KBM-7 (cell line): ENCODE measurements around the gene C17orf114.
A peak's percentile ranks its signal among the peaks of the same experiment; 100 is the strongest.
"Not testable (repeated sequence)": the region's sequence is repeated elsewhere in the genome, so short reads cannot be mapped to it uniquely, and the experiment has no call there.

Experiments
- DNase-seq: peaks from one replicate; pipeline ENCODE4 v3.0.0-alpha.2; 2015
- in situ Hi-C: fragments of 300-500 bp; cut with MboI; formaldehyde crosslinking; loops from 2 replicates; pipeline ENCODE4 v1.14.3; 2020; ENCODE audit warnings: low sequenced_read_pairs, low pct_unique_long_range_greater_than_20kb, mixed read lengths

Gene C17orf114

DNA sequence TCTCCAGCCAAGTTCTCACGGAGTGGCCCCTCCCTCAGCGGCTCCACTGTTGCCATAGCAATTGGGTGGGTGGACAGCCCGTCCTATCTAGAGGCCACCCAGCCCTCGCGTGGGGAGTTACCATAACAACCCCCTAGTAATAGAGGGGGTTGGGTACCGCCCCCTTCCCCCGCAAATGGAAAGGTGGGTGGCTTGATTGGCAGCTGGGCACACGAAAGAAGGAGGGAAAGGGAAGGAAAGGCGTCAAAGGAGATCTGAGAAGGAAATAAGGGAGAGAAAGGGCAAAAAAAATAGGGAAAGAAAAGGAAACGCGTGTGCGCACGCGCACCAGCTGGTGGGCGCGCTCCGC, 30.7 kb upstream of the C17orf114 start:
- in situ Hi-C loops, DNase-seq: not testable (repeated sequence)

DNA sequence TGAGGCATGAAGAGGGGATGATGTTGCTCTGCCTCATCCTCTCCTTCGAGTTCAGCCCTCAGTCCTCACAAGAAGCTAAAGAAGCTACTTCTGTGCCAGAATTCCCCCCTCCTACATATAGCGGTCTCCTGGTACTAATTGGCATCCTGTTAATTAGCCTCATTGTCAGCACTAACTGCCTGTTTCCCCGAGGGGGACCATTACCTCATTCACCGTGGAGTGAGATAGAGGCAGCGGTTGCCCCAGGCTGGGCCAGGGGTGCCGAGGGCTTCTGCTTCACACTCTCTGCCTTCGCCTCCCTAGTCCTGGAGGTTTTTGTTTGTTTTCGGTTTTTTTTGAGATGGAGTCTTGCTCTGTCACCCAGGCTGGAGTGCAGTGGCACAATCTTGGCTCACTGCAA, 25.3 kb upstream of the C17orf114 start:
- no peak for DNase-seq
- in situ Hi-C loops = no loop called here

DNA sequence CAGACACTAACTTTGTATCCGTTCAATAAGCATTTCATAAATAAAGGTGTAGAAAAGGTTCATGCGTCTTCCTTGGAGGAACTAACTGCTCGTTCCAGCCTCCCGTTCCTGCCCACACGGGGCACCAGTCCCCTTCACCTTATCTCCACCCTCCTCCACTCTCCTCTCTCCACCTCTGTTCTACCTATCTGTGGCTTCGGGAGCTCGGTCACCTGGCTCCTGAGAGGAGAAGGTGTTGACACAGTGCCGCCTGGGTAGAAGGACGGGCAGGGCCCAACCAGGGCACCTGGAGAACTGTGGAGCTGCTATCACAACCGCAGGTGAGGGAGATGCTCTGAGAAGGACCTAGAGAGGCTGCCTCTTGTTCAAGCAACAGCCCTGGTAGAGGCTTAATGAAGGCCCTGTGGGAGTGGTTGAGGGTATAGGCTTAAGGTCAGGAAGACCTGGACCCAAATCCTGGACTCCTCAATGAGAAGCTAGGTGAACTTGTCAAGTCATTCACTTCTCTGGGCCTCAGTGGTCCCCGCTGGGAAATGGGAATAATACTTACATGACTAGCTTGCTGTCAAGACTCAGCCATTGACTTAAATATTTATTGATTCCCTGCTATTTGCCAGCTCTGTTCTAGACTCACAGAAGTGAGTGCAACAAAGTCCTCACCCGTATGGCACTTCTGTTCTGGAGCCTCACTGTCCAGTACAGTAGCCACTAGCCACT, 21.4 kb upstream of the C17orf114 start:
- in situ Hi-C loops = no loop called here
- DNase-seq = no peak

DNA sequence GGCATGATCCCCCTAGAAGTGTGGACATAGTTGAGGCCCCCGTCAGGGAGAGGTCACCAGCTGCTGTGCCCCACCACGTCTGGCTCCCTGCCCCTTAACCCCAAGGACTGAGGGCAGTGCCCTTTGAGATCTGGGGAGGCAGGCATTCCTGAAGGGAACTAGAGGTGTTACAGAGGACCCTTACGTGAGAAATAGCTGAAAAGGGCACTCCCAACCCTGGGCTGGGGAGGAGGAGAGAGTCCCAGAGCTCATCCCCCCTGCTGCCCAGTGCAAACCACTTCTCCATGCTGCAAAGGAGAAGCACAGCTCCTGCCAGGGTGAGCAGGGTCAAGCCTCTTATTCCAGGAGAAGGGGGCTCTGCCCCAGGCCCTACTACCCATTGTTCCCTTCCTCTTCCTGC, 20.7 kb upstream of the C17orf114 start:
- no peak for DNase-seq
- in situ Hi-C loops = no loop called here

DNA sequence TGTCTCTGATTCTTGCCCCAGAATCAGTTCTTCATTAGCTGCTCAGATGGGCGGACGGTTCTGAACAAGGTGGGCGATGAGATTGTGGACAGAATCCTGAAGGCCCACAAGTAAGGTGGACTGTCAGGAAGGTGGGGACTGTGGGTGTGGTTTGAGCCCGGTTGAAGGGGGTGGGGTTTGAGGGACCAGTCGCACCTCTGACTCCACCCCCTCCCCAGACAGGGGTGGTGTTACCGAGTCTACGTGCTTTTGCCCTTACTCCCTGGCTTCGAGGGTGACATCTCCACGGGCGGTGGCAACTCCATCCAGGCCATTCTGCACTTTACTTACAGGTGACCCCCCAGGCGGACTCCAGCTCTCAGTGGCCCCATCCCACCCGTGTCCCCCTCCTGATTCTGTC, 16.1 kb upstream of the C17orf114 start:
- in situ Hi-C loops = no loop called here

DNA sequence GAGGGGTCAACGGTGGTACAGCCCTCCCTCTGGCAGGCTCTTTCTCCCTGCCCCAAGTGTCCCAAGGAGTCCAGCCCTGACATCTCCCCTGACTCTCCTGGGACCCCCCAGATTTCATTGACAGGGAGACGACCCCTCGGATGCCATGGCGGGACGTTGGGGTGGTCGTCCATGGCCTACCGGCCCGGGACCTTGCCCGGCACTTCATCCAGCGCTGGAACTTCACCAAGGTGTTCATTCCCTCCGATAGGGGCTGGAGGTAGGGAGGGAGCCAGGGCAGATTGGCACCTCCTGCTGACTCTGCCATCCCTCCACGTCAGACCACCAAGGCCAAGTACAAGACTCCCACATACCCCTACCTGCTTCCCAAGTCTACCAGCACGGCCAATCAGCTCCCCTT, 14.7 kb upstream of the C17orf114 start:
- DNase-seq = no peak
- in situ Hi-C loops = no loop called here

More for the DNA sequence above, 16.1 kb upstream of the C17orf114 start:
- DNase-seq = no peak

DNA sequence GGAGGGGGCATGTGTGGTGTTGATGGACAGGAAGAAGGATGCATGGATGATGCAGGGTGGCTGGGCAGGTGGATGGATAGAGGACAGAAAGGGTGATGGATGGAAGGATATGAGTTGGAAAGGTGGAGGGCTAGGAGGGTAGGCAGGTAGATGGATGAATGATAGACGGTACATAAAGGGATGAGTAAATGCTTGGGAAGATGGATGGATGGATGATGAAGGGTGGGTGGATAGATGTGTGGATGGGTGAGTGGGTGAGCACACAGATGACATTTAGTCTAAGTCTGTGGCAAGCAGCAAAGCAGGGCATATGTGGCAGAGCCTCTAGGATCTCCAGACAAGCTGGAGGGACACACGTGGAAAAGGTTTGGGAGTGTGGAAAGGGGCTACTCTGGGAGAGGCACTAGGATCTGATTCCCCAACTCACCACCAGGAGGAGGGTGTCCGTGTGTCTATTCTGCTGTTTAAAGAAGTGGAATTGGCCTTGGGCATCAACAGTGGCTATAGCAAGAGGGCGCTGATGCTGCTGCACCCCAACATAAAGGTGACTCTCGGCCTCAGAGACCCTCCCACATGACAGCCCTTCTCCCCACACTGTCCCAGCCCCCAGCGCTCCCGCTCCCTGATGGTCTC, 13.0 kb upstream of the C17orf114 start:
- in situ Hi-C loops = no loop called here
- DNase-seq = no peak

DNA sequence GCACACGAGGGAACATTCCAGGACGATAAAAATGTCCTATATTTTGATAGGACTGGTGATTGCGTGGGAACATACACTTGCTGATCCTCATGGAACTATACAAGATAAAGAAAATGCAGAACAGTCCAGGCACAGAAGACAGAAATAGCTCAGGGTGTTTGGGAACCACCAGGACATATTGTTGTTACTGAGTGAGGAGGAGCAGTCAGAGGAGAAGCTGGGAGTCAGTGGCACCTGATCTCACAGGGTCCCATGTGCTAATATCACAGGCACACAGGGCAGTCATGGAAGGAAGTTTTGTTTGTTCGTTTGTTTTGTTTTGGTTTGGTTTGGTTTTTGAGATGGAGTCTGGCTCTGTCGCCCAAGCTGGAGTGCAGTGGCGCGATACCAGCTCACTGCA, 10.6 kb upstream of the C17orf114 start:
- DNase-seq = no peak
- in situ Hi-C loops = no loop called here

DNA sequence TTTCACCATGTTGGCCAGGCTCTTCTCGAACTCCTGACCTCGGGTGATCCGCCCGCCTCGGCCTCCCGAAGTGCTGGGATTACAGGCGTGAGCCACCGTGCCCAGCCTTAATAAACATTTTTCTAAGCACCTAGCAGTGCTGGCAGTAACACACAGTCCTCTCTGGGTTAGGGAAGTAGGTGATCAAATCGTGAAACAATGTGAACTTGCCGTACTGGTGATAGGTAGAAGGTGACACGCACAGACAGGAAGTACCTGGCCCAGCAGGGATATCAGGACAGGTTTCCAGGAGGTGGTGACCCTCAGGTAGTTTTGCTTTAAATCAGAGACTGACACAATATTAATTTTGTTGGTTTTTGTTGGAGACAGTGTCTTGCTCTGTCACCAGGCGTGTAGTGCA, 9.3 kb upstream of the C17orf114 start:
- in situ Hi-C loops = no loop called here
- no peak for DNase-seq

DNA sequence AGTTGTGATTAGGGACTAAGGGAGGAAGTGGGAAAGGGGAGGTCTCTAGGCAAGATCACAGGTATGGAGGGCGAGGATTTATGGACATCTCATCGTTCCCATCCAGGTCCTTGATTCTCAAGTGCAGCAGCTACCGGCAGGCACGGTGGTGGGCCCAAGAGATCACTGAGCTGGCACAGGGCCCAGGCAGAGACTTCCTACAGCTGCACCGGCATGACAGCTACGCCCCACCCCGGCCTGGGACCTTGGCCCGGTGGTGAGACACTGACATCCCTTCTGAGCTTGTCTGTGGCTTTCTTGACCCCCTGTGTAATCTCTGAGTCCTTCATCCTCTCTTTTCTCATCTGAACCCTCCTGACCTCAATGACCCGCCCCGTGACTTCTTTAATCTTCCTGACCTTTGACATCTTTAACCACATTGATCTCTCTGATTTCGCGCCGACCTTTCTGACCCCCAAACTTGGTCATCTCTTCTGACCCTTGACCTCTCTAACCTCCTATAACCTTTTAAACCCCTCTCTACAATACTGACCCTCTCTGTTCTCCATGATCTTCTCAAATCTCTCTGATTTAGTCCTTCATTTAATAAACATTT, 8.7 kb upstream of the C17orf114 start:
- no peak for DNase-seq
- in situ Hi-C loops = no loop called here

DNA sequence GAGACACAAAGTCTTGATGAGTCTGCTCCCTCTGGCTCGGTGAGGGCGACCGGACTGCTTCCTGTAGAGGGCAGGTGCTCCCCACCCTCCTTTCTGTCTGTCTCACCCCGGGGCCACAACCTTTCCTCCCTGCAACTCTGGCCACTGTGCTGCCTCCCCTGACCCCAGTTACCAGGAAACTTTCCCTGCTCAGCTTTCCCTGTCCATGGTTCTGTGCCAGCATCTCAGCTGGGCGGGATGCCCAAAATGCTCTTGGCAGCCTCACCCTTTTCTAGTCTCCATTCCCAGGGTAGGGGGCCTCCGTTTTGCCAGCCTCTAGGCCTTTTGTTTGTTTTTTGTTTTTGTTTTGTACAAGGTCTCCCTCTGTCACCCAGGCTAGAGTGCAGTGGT, 6.2 kb upstream of the C17orf114 start:
- no peak for DNase-seq

DNA sequence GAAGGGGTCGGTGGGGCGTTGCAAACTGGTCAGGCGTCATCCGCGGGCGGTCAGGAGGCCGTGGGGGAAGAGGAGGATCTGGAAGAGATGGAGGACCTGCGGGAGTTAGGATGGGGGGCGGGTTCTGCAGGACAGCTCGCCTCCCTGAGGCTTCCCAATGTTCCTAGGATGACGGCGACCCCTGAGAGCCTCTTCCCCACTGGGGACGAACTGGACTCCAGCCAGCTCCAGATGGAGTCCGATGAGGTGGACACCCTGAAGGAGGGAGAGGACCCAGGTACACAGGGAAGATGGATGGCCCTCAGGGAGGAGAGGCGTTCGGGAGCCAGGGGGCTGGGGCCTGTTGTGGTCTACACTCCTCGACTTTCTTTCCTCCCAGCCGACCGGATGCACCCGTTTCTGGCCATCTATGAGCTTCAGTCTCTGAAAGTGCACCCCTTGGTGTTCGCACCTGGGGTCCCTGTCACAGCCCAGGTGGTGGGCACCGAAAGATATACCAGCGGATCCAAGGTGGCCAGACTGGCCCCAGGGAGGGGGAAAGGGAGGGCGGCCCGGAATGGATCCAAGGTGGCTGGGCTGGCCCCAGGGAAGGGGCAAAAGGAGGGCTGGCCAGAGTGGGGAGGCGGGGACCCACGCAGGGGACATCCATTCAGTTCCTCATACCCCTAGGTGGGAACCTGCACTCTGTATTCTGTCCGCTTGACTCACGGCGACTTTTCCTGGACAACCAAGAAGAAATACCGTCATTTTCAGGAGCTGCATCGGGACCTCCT, 5.7 kb upstream of the C17orf114 start:
- in situ Hi-C loops = no loop called here
- DNase-seq = no peak

More for the DNA sequence above, 6.2 kb upstream of the C17orf114 start:
- in situ Hi-C loops = no loop called here

DNA sequence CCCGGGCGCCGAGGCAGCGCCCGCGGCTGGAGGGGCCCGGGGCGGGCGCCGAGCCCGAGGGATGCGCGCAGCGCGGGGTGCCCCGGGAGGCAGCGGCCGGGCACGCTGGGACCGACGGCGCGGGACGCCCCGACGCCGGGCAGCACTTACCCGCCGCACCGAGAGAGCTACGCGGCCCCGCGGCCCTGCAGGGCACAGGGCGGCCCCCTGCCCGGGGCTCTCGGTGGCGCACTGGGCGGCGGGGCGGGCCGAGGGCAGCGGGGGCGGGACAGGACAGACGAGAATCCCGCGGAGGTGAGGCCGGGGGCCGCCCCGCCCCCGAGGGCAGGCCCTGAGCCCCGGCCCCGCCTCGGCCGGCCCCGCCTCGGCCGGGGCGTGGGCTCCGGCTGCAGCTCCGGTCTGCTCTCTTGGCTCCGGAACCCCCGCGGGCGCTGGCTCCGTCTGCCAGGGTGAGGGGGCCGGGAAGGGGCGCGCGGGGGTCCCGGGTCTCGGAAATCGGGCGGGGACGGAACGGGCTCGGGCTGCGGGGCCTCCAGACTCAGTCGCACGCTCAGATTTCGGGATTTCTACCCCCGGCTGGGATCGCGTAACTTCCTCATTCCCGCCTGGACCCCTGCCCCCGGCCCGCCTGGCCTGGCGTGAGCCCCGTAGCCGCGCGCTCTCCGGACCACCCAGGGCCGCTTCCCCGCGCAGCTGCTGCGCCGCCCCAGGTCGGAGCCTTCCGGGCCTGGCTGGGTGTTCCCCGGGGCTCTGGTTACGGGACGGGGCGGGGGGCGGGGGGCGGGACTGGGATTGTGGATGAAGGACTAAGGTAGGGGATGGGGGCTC, 4.9 kb upstream of the C17orf114 start, which contains the start of gene PLD2:
TSS of gene PLD2 (plus strand) at position 376 of the 828 bp plus-strand sequence. CDS start 621 bp downstream, outside the sequence.
- DNase-seq = peak; percentile 49
- in situ Hi-C loops = no loop called here

DNA sequence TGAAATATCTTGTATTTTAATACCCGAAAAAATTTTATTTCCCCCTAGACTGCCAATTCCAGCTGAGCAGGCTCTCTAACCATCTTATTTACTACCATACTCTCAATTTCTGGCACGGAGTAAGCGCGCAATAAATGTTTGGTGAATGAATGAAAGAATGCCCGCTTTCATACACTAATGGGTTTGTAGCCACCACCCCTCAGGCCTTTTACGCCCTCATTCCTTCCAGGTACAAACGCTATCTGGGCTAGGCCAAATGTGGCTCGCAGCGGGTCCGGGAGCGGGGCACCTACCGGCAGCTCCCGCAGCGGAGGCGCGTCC, 4.3 kb upstream of the C17orf114 start:
- in situ Hi-C loops = no loop called here
- DNase-seq = peak; percentile 29

DNA sequence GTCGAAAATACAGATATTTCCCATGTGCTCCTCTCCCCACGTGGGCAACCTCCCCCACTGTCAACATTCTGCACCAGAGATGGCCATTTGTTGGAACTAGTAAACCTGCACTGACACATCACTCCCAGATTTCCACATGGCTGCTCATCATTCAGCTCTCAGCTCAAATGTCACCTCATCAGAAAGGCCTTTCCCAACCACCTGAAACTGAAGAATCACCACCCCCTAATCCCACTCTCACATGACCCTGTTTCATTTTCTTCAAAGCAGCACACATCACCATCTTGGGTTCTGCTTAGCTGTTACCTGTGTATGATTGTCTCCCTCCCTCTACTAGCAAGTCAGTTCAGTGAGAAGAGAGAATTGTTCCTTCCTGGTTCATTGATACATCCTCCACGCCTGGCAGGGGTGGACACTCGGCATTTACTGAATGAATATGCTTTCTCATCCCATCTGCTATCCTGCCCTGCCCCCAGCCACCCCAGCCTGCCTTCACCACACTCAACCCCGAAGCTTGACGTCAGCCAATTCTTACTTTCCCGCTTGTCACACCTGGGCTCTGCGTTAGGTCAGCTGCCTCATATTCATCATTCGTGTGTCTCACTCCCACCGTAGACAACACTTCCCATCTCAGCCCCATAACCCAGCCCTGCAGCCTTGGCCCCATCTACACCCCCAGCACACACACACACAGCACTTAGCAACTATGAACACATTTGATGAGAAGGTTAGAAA, 1.5 kb downstream of the C17orf114 start:
- in situ Hi-C loops = no loop called here
- DNase-seq = no peak

DNA sequence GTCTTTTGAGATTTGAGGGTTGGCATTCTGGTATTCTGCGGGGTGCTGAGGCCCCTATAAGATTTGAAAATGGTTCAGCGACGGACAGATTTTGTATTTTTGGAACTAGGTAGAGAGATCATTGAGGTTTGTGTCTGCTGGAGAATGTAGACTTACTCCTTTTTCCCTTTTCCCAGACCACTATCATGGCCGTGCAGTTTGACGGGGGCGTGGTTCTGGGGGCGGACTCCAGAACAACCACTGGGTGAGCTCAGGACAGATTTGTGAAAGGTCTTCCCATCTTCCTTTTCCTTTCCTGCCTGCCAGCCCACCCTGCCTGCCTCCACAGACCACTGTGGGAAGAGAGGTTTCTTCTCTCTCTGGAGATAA, 5.6 kb downstream of the C17orf114 start:
- in situ Hi-C loops = no loop called here
- DNase-seq = peak; percentile 36

DNA sequence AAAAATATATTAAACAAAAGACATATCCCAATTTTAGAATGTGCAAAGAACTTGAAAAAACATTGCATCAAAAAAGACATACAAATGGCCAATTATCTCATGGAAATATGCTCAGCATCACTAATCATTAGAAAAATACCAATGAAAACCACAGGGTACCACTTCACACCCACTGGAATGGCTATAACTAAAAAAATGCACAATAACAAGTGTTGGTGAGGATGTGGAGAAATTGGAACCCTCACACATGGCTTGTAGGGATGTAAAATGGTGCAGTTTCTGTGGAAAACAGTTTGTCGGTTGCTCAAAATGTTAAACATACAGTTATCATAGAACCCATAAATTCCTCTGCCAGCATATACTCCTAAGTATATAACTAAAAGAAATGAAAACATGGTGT, 7.0 kb downstream of the C17orf114 start:
- in situ Hi-C loops = no loop called here
- DNase-seq = no peak

DNA sequence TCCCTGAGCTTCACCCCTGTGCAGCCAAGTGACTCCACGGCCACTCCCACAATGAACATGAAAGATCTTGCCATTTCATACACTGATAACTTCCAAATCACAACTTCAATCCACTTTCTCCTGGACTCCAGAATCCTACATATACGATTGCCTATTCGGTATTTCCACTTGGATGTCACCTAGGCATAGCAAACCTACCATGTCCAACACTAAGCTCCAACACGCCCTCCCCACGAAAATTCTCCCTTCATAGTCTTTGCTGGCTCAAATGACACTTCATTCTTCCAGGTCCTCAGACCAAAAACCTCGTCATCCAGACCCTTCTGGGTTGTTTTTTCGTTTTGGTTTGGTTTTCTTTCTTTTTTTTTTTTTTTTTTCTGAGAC, 11.4 kb downstream of the C17orf114 start:
- in situ Hi-C loops = no loop called here
- DNase-seq = no peak
